Fibroblast of lung (primary cell): ENCODE measurements around the gene ZNF644. TPM values are rescaled to one million over a fixed set of nuclear protein-coding genes. Genes with fewer than 3 reads are reported as not detected.
A peak's percentile ranks its signal among the peaks of the same experiment; 100 is the strongest.

Experiments
- DNase-seq, 2 donors: peaks; one replicate each; pipeline versions ENCODE4 v3.0.0 to v3.0.0-alpha.2; 2010; ENCODE audit warnings: low read depth in 2 of 2
- H2AFZ ChIP-seq: 2 replicates; pipeline ENCODE4 v1.5.1; 2012; ENCODE audit warnings: low read length, control low read depth, inconsistent platforms
- H3K27ac ChIP-seq: 2 replicates; pipeline ENCODE4 v1.5.1; 2011; ENCODE audit warnings: low read length, control low read depth; ENCODE audit not compliant: insufficient read depth
- H3K27me3 ChIP-seq: 2 replicates; pipeline ENCODE4 v1.5.1; 2011; ENCODE audit warnings: mild to moderate bottlenecking, low read length; ENCODE audit not compliant: control insufficient read depth, insufficient read depth
- H3K36me3 ChIP-seq: 2 replicates; pipeline ENCODE4 v1.5.1; 2011; ENCODE audit warnings: low read length; ENCODE audit not compliant: control insufficient read depth, insufficient read depth
- H3K4me1 ChIP-seq: 2 replicates; pipeline ENCODE4 v1.5.1; 2011; ENCODE audit warnings: low read length; ENCODE audit not compliant: control insufficient read depth, insufficient read depth; ENCODE audit errors: extremely low read depth
- H3K4me2 ChIP-seq: 2 replicates; pipeline ENCODE4 v1.5.1; 2011; ENCODE audit warnings: low read length, control low read depth; ENCODE audit not compliant: insufficient read depth; ENCODE audit errors: extremely low read depth
- H3K4me3 ChIP-seq, 4 experiments: fragments of 200-600 bp in 1 of 4; sonication (generic) in 1 of 4; replicated peaks in 1 of 4; 2 replicates each; pipeline ENCODE4 v1.5.1; 2011 to 2016; ENCODE audit warnings: low read length in 4 of 4, low read depth in 3 of 4, mild to moderate bottlenecking in 3 of 4, control low read depth in 2 of 4, inconsistent platforms in 1 of 4, mixed read lengths in 1 of 4; ENCODE audit not compliant: insufficient read depth in 1 of 4; ENCODE audit errors: control extremely low read depth in 1 of 4
- H3K79me2 ChIP-seq: 2 replicates; pipeline ENCODE4 v1.5.1; 2012; ENCODE audit warnings: mild to moderate bottlenecking, low read length, inconsistent platforms; ENCODE audit not compliant: control insufficient read depth, insufficient read depth
- H3K9ac ChIP-seq: 2 replicates; pipeline ENCODE4 v1.5.1; 2011; ENCODE audit warnings: mild to moderate bottlenecking, low read length, control low read depth; ENCODE audit not compliant: insufficient read depth
- H3K9me3 ChIP-seq: 2 replicates; pipeline ENCODE4 v1.5.1; 2012; ENCODE audit warnings: low read depth, low read length; ENCODE audit not compliant: control insufficient read depth, insufficient read depth
- H4K20me1 ChIP-seq: 2 replicates; pipeline ENCODE4 v1.5.1; 2011; ENCODE audit warnings: low read length; ENCODE audit not compliant: control insufficient read depth, insufficient read depth; ENCODE audit errors: extremely low read depth
- CTCF ChIP-seq, 2 donors: IDR thresholded peaks in 1 of 2; conservative IDR thresholded peaks in 1 of 2; 1 replicate in 1 of 2; 2 replicates in 1 of 2; pipeline ENCODE4 v1.5.1; 2011 to 2012; ENCODE audit warnings: low read length in 2 of 2, control low read depth in 1 of 2, inconsistent platforms in 1 of 2, low read depth in 1 of 2, mild to moderate bottlenecking in 1 of 2
- EZH2 ChIP-seq: IDR thresholded peaks from 2 replicates; pipeline ENCODE4 v1.5.1; 2012; ENCODE audit warnings: low read length, control low read depth, mild to moderate bottlenecking; ENCODE audit errors: missing control alignments
- polyA plus RNA-seq, 2 donors: library from polyadenylated mRNA; depleted of rRNA in 1 of 2; stranded (reverse) in 1 of 2; unstranded in 1 of 2; fragments of >200 nt; gene quantifications; 2 replicates each; pipeline ENCODE4 v1.2.1, GENCODE V29; 2011 to 2012; ENCODE audit warnings: missing spikeins in 1 of 2
- total RNA-seq: library from RNA; depleted of rRNA; stranded (reverse); fragments of >200 nt; gene quantifications from 2 replicates; pipeline ENCODE4 v1.2.1, GENCODE V29; 2014

The ZNF644 gene
- total and polyA plus RNA-seq, 2 donors (not counting 1 experiment from before 2014, with no cell fraction given): 25.6 to 56.8 TPM

GRCh38 chr1:91024481-91025119 lies 2.8 kb upstream of the ZNF644 start:
- Histone ChIP-seq H3K9me3 (no peaks in the 10 kb centered on the region), H3K4me1 (peaks cover 6% of the 10 kb centered on the region), H3K36me3 (no peaks in the 10 kb centered on the region), H3K27me3 (no peaks in the 10 kb centered on the region), H3K9ac (no peak overlapping the region), H3K79me2 (peaks cover 21% of the 10 kb centered on the region), H3K27ac (no peak overlapping the region), H4K20me1 (no peaks in the 10 kb centered on the region), H3K4me2 (no peak overlapping the region), H2AFZ (no peak overlapping the region), H3K4me3 (no peak overlapping the region)
- DNase-seq: no peak
- no peak for TF ChIP-seq EZH2
- TF ChIP-seq CTCF (conservative IDR thresholded peaks at IDR 0.05 in 1 of 2, IDR thresholded peaks at IDR 0.05 in 1 of 2; ENCODE audit: low read depth in 1 of 2, low read length in 2 of 2): no peak

GRCh38 chr1:91022518-91022929 lies 689 bp upstream of the ZNF644 start:
- DNase-seq: no peak
- TF ChIP-seq CTCF (conservative IDR thresholded peaks at IDR 0.05 in 1 of 2, IDR thresholded peaks at IDR 0.05 in 1 of 2; ENCODE audit: low read depth in 1 of 2, low read length in 2 of 2) (no peak), EZH2 (no peak)
- H3K4me3 ChIP-seq: peak overlapping the region; percentile 75 to 98 (median 82)
- peak overlapping the region; percentile 100 for H3K9ac ChIP-seq
- peak overlapping the region; percentile 100 for H3K27ac ChIP-seq
- H4K20me1 ChIP-seq: no peaks in the 10 kb centered on the region
- no peaks in the 10 kb centered on the region for H3K27me3 ChIP-seq
- peak overlapping the region; percentile 92 for H3K4me2 ChIP-seq
- H3K4me1 ChIP-seq: peaks cover 6% of the 10 kb centered on the region
- no peaks in the 10 kb centered on the region for H3K36me3 ChIP-seq
- no peaks in the 10 kb centered on the region for H3K9me3 ChIP-seq
- H2AFZ ChIP-seq: peak overlapping the region; percentile 98
- H3K79me2 ChIP-seq: peaks cover 41% of the 10 kb centered on the region

- TF ChIP-seq CTCF (conservative IDR thresholded peaks at IDR 0.05 in 1 of 2, IDR thresholded peaks at IDR 0.05 in 1 of 2; ENCODE audit: low read depth in 1 of 2, low read length in 2 of 2) (no peak), EZH2 (no peak)
- H3K36me3 ChIP-seq: no peaks in the 10 kb centered on the region
- H3K27me3 ChIP-seq: no peaks in the 10 kb centered on the region
- H3K4me3 ChIP-seq: peak overlapping the region; percentile 75 to 98 (median 82)
- H3K9ac ChIP-seq: peak overlapping the region; percentile 100
- H2AFZ ChIP-seq: no peak overlapping the region
- peaks cover 53% of the 10 kb centered on the region for H3K79me2 ChIP-seq
- H3K27ac ChIP-seq: peak overlapping the region; percentile 100
- peaks cover 6% of the 10 kb centered on the region for H3K4me1 ChIP-seq
- no peaks in the 10 kb centered on the region for H4K20me1 ChIP-seq
- H3K4me2 ChIP-seq: peak overlapping the region; percentile 96
- no peaks in the 10 kb centered on the region for H3K9me3 ChIP-seq
- DNase-seq: peak; percentile 80 to 90
Measured at GRCh38 chr1:91020967-91021685, 709 bp downstream of the ZNF644 start.
